Islet precursor cell (in vitro differentiated cells): Measurements from ENCODE around the gene TAF13.
"Not testable (repeated sequence)": the region's sequence is repeated elsewhere in the genome, so short reads cannot be mapped to it uniquely, and the experiment has no call there.

ENCODE experiments used
- DNase-seq: peaks from one replicate; pipeline ENCODE4 v3.0.0-alpha.2; 2018

TAF13 gene

GRCh38 chr1:109045595-109045994, 30.2 kb downstream of the TAF13 start:
- no peak for DNase-seq

GRCh38 chr1:109041621-109042468, 34.0 kb downstream of the TAF13 start, which contains the start of gene WDR47:
TSS of gene WDR47 (minus strand) at chr1:109042102. CDS start at chr1:109023512, 18,590 bp downstream.
- DNase-seq = peak; percentile 98

GRCh38 chr1:109040989-109041620, 34.7 kb downstream of the TAF13 start:
- peak; percentile 62 for DNase-seq

- DNase-seq = no peak
Observed at GRCh38 chr1:109040627-109040988, 35.2 kb downstream of the TAF13 start.

- DNase-seq = no peak
Observed at GRCh38 chr1:109034382-109034781, 41.4 kb downstream of the TAF13 start.

GRCh38 chr1:109029493-109029892, 46.3 kb downstream of the TAF13 start:
- DNase-seq = not testable (repeated sequence)

- no peak for DNase-seq
Observed at GRCh38 chr1:109027841-109028240, 48.0 kb downstream of the TAF13 start.

GRCh38 chr1:109025694-109026093, 50.1 kb downstream of the TAF13 start:
- no peak for DNase-seq

GRCh38 chr1:109024646-109025045, 51.2 kb downstream of the TAF13 start:
- DNase-seq = no peak

GRCh38 chr1:109020693-109021257, 55.0 kb downstream of the TAF13 start:
- DNase-seq = no peak

GRCh38 chr1:109017719-109018118, 58.1 kb downstream of the TAF13 start:
- not testable (repeated sequence) for DNase-seq

- no peak for DNase-seq
Observed at GRCh38 chr1:109017134-109017533, 58.7 kb downstream of the TAF13 start.
